Astrocyte (in vitro differentiated cells and primary cell): ENCODE measurements around the gene C9orf43. TPM values are rescaled to one million over a fixed set of nuclear protein-coding genes. Genes with fewer than 3 reads are reported as not detected.

Experiments
- DNase-seq: peaks from one replicate; pipeline ENCODE4 v3.0.0-alpha.2; 2010; ENCODE audit warnings: low read depth
- FAIRE-seq: peaks from 2 replicates; lab custom pipeline; 2011; peaks lifted over from hg19 to GRCh38; lab: Jason Lieb, UNC
- H2AFZ ChIP-seq: 2 replicates; pipeline ENCODE4 v1.6.0; 2012; ENCODE audit warnings: low read depth, low read length, inconsistent platforms
- H3K27ac ChIP-seq: 2 replicates; pipeline ENCODE4 v1.5.1; 2011; ENCODE audit warnings: low read depth, low read length, inconsistent platforms
- H3K27me3 ChIP-seq: 2 replicates; pipeline ENCODE4 v1.6.0; 2011; ENCODE audit warnings: low read length, inconsistent platforms; ENCODE audit not compliant: insufficient read depth
- H3K36me3 ChIP-seq: 2 replicates; pipeline ENCODE4 v1.5.1; 2011; ENCODE audit warnings: low read length, inconsistent platforms; ENCODE audit not compliant: insufficient read depth
- H3K4me1 ChIP-seq: 2 replicates; pipeline ENCODE4 v1.5.1; 2011; ENCODE audit warnings: low read length, inconsistent platforms; ENCODE audit not compliant: insufficient read depth
- H3K4me2 ChIP-seq: 2 replicates; pipeline ENCODE4 v1.6.0; 2012; ENCODE audit warnings: low read length, inconsistent platforms
- H3K4me3 ChIP-seq: 2 replicates; pipeline ENCODE4 v1.5.1; 2011; ENCODE audit warnings: low read depth, mild to moderate bottlenecking, low read length, inconsistent platforms; ENCODE audit not compliant: insufficient read depth
- H3K79me2 ChIP-seq: 2 replicates; pipeline ENCODE4 v1.6.0; 2012; ENCODE audit warnings: mild to moderate bottlenecking, low read length, inconsistent platforms; ENCODE audit not compliant: insufficient read depth
- H3K9ac ChIP-seq: 2 replicates; pipeline ENCODE4 v1.6.0; 2012; ENCODE audit warnings: mild to moderate bottlenecking, low read length, inconsistent platforms
- H3K9me3 ChIP-seq: 2 replicates; pipeline ENCODE4 v1.5.1; 2012; ENCODE audit warnings: low read depth, mild to moderate bottlenecking, low read length, inconsistent platforms; ENCODE audit not compliant: insufficient read depth
- H4K20me1 ChIP-seq: 2 replicates; pipeline ENCODE4 v1.6.0; 2012; ENCODE audit warnings: low read length, inconsistent platforms; ENCODE audit not compliant: insufficient read depth
- H3K27ac Mint-ChIP-seq: one replicate; pipeline ENCODE4 v1.8.0; 2021; ENCODE audit warnings: mild to moderate bottlenecking, mixed read lengths; ENCODE audit not compliant: unreplicated experiment
- H3K27me3 Mint-ChIP-seq: one replicate; pipeline ENCODE4 v1.8.0; 2021; ENCODE audit warnings: low read depth, mixed read lengths; ENCODE audit not compliant: unreplicated experiment
- H3K36me3 Mint-ChIP-seq: one replicate; pipeline ENCODE4 v1.8.0; 2021; ENCODE audit warnings: low read depth, mixed read lengths; ENCODE audit not compliant: unreplicated experiment
- H3K4me1 Mint-ChIP-seq: one replicate; pipeline ENCODE4 v1.8.0; 2021; ENCODE audit warnings: low read depth, mixed read lengths; ENCODE audit not compliant: unreplicated experiment
- H3K4me3 Mint-ChIP-seq: one replicate; pipeline ENCODE4 v1.8.0; 2021; ENCODE audit warnings: mild to moderate bottlenecking, moderate library complexity, mixed read lengths; ENCODE audit not compliant: unreplicated experiment
- H3K9me3 Mint-ChIP-seq: one replicate; pipeline ENCODE4 v1.8.0; 2021; ENCODE audit warnings: mild to moderate bottlenecking, mixed read lengths; ENCODE audit not compliant: unreplicated experiment
- CTCF ChIP-seq: IDR thresholded peaks from 2 replicates; pipeline ENCODE4 v1.5.1; 2011; ENCODE audit warnings: low read depth, mild to moderate bottlenecking, inconsistent platforms, low read length, moderate library complexity; ENCODE audit not compliant: insufficient read depth
- EZH2 ChIP-seq: IDR thresholded peaks from 2 replicates; pipeline ENCODE4 v1.6.1; 2012; ENCODE audit warnings: mild to moderate bottlenecking, low read length, inconsistent platforms; ENCODE audit not compliant: insufficient read depth
- total RNA-seq: library from RNA; stranded (reverse); gene quantifications from 2 replicates; pipeline ENCODE4 v1.2.1, GENCODE V29; 2021

C9orf43 gene
- total RNA-seq, 1 donor from 2014 or later = 0.66 TPM

DNA sequence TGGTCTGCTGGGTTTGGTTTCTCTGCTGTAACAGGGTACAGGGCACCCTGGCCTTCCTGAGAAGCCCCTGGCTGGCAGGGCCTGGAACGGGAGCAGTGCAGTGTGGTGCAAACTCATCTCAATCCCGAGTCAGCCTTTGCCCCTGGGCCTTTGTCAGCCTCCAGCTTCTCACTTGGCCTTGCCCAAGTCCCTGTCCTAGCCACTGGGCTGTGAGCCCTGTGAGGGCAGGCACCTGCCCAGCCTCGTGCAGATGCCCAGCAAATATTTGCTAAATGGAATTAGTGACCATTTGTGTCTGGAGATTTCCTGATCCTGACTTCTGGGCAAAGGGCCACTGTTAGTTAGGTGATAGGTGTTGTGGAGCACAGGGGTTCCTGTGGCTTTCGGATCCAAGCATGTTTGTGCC is 66.0 kb downstream of the C9orf43 start:
- H3K4me1 ChIP-seq = no peaks in the 10 kb centered on the region
- no peak overlapping the region for H3K27ac ChIP-seq
- H3K36me3 ChIP-seq = no peaks in the 10 kb centered on the region
- H3K27me3 ChIP-seq = peaks cover 3% of the 10 kb centered on the region
- TF ChIP-seq EZH2 (no peak), CTCF (no peak)
- Mint-ChIP-seq H3K4me3 (no peak overlapping the region), H3K9me3 (peaks cover 4% of the 10 kb centered on the region), H3K36me3 (no peaks in the 10 kb centered on the region), H3K27ac (no peak overlapping the region), H3K4me1 (no peaks in the 10 kb centered on the region), H3K27me3 (peaks cover 37% of the 10 kb centered on the region)
- no peaks in the 10 kb centered on the region for H3K79me2 ChIP-seq
- H3K9me3 ChIP-seq = no peaks in the 10 kb centered on the region
- no peak overlapping the region for H3K4me3 ChIP-seq
- H3K4me2 ChIP-seq = no peak overlapping the region
- FAIRE-seq = no peak
- no peak overlapping the region for H3K9ac ChIP-seq
- no peaks in the 10 kb centered on the region for H4K20me1 ChIP-seq
- no peak for DNase-seq
- no peak overlapping the region for H2AFZ ChIP-seq

DNA sequence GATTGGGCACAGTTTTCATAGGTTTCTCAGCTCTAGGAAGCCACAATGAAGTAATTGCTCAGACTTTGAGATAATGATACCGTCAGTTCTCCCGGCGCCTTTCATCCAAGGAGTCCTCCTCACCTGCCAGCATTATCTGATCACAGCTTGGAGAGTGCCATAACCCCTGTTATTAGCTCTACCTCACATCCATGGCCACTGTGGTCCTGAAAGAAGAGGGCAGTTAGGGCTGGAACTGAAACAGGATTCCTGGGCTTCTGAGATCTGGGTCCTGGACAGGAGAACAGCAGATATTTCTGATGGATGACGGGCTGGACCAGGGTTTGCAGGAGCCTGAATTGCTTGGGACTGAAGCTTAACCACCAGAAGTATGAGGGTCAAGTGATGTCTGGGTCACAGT is 66.5 kb downstream of the C9orf43 start:
- no peak overlapping the region for H3K27ac Mint-ChIP-seq
- FAIRE-seq = no peak

More for the DNA sequence above, 66.5 kb downstream of the C9orf43 start:
- Histone ChIP-seq H3K4me2 (no peak overlapping the region), H3K4me1 (no peaks in the 10 kb centered on the region), H3K4me3 (no peak overlapping the region), H3K9me3 (no peaks in the 10 kb centered on the region), H3K79me2 (no peaks in the 10 kb centered on the region), H3K36me3 (no peaks in the 10 kb centered on the region), H2AFZ (no peak overlapping the region), H3K27me3 (peaks cover 3% of the 10 kb centered on the region), H3K27ac (no peak overlapping the region), H3K9ac (no peak overlapping the region), H4K20me1 (no peaks in the 10 kb centered on the region)
- no peaks in the 10 kb centered on the region for H3K36me3 Mint-ChIP-seq
- H3K4me3 Mint-ChIP-seq = no peak overlapping the region
- H3K27me3 Mint-ChIP-seq = peaks cover 37% of the 10 kb centered on the region
- TF ChIP-seq CTCF (no peak), EZH2 (no peak)
- DNase-seq = no peak
- peaks cover 4% of the 10 kb centered on the region for H3K9me3 Mint-ChIP-seq
- no peaks in the 10 kb centered on the region for H3K4me1 Mint-ChIP-seq
